Gastrocnemius medialis (tissue), 4 donors: ENCODE data around the gene ARMH1.

Source experiments
- POLR2A ChIP-seq, 2 donors: fragments of 450-650 bp; IDR thresholded peaks; one replicate each; pipeline ENCODE4 v1.6.1; 2017; ENCODE audit warnings: antibody characterized with exemption in 2 of 2, mild to moderate bottlenecking in 2 of 2, moderate library complexity in 2 of 2
- TF ChIP-seq, protein P1 (sequence below), 5 experiments: fragments of 450-650 bp in 3 of 5; fragments of 200-600 bp in 2 of 5; sonication (generic) in 2 of 5; IDR thresholded peaks in 4 of 5; conservative IDR thresholded peaks in 1 of 5; 1 replicate in 4 of 5; 2 replicates in 1 of 5; pipeline ENCODE4 v1.5.1; 2016 to 2019; ENCODE audit warnings: antibody characterized with exemption in 5 of 5, mild to moderate bottlenecking in 3 of 5, moderate library complexity in 3 of 5

DNA sequence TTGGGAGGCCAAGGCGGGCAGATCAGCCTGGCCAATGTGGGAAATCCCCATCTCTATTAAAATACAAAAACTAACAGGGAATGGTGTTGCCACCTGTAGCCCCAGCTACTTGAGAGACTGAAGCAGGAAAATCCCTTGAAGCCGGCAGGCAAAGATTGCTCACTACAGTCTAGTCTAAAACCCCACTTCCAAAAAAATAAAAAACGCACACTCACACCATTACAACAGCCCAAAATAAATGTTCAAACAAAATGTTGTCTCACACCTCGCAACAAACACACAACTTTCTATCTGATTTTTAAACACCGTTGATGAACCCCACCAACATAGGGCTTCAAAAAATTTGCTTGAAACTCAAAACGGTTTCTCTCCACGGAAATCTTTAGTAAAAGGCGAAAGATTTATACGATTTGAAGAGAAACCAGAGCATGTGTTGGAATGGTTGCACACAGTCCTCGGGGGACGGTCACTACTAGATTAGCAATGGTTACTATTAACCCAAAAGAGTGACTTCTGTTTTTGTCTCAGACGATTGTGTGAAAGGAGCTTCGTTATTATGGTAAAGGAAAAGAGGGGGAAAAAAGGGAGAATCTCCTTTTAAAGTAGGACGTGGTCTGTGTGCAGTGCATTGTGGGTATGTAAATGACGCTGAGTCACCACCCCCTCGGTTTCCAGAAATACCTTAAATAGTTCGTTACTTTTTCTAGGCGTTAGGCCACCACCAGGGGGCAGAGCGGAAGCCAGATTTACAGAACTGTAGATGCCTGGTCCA lies 56.4 kb downstream of the ARMH1 start, which contains the start of gene RNU5D-1:
- TF ChIP-seq, protein P1, sequence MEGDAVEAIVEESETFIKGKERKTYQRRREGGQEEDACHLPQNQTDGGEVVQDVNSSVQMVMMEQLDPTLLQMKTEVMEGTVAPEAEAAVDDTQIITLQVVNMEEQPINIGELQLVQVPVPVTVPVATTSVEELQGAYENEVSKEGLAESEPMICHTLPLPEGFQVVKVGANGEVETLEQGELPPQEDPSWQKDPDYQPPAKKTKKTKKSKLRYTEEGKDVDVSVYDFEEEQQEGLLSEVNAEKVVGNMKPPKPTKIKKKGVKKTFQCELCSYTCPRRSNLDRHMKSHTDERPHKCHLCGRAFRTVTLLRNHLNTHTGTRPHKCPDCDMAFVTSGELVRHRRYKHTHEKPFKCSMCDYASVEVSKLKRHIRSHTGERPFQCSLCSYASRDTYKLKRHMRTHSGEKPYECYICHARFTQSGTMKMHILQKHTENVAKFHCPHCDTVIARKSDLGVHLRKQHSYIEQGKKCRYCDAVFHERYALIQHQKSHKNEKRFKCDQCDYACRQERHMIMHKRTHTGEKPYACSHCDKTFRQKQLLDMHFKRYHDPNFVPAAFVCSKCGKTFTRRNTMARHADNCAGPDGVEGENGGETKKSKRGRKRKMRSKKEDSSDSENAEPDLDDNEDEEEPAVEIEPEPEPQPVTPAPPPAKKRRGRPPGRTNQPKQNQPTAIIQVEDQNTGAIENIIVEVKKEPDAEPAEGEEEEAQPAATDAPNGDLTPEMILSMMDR (IDR thresholded peaks at IDR 0.05 in 4 of 5, conservative IDR thresholded peaks at IDR 0.05 in 1 of 5) = peak; percentile 77 to 89 (median 81)
- peak; percentile 79 to 97 for TF ChIP-seq POLR2A (IDR thresholded peaks at IDR 0.05)
